Nucleus accumbens (tissue), 56 donors: ENCODE data around the gene PABPC1L.
"Not testable (repeated sequence)": the region's sequence is repeated elsewhere in the genome, so short reads cannot be mapped to it uniquely, and the experiment has no call there.

Experiments
- DNase-seq, 56 donors: peaks; one replicate each; lab custom pipeline; 2025; lab: John Stamatoyannopoulos, UW

PABPC1L gene

GRCh38 chr20:44909872-44910689 lies at the start of gene PABPC1L:
PABPC1L (plus strand) TSS chr20:44910060; CDS start chr20:44910144, 84 bp downstream.
- DNase-seq, result peak in 38 of 56 donors; percentile 5 to 75 (median 28)

GRCh38 chr20:44861531-44862006 lies 48.3 kb upstream of the PABPC1L start:
- peak in 2 of 56 donors; percentile 26 to 33 for DNase-seq

- no peak for DNase-seq
Measured at GRCh38 chr20:44862286-44862685, 47.6 kb upstream of the PABPC1L start.

- not testable (repeated sequence) for DNase-seq
Measured at GRCh38 chr20:44863365-44864084, 46.3 kb upstream of the PABPC1L start.

DNA sequence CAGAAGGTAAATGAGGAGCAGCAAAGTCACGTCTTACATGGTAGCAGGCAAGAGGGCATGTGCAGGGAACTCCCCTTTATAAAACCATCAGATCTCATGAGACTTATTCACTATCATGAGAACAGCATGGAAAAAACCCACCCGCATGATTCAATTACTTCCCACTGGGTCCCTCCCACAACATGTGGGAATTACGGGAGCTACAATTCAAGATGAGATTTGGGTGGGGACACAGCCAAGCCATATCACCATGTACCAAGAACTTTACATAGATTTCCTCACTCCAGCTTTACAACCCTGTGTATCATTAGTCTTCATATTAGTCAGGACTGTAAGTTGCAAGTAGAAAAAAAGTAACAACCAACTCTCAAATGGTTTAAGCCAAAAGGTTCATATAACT lies 45.4 kb upstream of the PABPC1L start:
- DNase-seq, result not testable (repeated sequence)

DNA sequence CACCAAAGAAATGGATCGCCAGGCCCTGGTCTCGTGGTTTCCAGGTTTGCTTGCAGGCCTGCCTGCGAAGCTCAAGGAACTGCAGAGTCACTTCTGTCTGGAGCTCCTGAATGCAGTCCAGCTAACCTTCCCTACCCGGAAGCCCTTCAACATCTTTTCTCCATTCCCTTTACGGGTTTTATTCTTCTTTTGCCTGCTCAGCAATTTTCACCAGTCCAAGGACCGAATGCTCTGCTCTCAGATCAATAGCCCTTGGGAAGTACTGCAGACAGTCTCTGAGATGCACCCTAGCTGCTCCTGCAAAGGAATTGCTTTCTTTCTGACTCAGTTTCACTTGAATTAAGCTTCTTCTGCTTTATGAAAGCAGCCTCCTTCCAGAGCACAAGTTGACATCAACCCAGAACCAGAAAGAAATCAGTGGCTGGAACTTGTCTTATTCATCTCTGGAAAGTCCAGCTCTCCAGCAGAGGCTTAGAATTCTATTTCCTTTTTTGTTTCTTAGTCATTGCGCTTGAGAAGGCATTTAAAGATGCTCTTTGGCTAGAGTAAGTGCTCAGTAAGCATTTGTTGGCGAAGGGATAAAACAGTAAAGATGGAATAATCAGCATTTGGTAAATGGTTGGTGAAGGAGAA lies 43.0 kb upstream of the PABPC1L start:
- no peak for DNase-seq

GRCh38 chr20:44869471-44869870 lies 40.4 kb upstream of the PABPC1L start:
- DNase-seq, result no peak

GRCh38 chr20:44882360-44882759 lies 27.5 kb upstream of the PABPC1L start:
- not testable (repeated sequence) for DNase-seq

- no peak for DNase-seq
Measured at GRCh38 chr20:44883214-44883902, 26.5 kb upstream of the PABPC1L start.

- peak in 13 of 56 donors; percentile 33 to 79 (median 67) for DNase-seq
Measured at GRCh38 chr20:44884907-44885391, 24.9 kb upstream of the PABPC1L start.

GRCh38 chr20:44885392-44886265 lies 24.2 kb upstream of the PABPC1L start, which contains the start of gene YWHAB:
YWHAB (plus strand) TSS chr20:44885705; CDS start chr20:44901534, 15,829 bp downstream.
- peak in 55 of 56 donors; percentile 70 to 99 (median 95) for DNase-seq

GRCh38 chr20:44886266-44886651 lies 23.6 kb upstream of the PABPC1L start:
- DNase-seq, result peak in 3 of 56 donors; percentile 12 to 53 (median 16)

DNA sequence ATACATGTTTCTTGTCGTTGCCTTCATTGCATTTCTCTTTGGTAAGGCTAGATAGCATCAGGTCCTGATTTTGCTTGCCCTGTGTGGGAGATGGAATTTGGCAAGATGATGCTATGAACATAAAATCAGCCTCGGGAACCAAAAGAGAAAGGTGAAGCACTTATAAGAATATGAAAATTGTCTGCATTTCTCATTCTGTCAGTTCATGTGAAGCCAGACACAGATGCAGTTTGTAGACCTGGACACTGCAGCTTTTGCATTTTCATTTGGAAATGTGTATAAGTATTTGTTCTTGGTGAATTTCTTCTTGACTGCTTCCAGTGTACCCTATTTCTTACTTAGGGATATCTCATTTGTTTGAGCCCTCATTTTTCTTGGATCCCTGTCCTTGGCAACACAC lies 23.0 kb upstream of the PABPC1L start:
- no peak for DNase-seq

DNA sequence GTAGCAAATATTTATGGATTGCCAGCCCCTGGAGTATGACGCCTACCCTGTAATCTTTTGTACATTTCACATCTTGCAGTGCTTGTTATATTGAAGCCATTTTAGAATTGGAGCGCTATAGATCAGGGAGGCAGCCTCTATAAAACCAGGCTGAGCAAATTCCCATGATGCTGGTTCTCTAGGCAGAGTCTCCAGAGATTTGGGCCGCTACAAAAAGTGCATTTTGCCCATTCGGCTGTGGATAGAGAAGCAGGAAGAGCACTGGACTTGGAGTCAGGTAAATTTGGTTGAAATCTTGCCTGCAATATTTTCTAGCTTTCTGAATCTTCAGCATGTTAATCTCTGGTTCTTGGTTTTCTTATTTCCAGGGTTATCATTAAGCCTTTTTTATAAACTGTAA lies 22.4 kb upstream of the PABPC1L start:
- no peak for DNase-seq

GRCh38 chr20:44888226-44889103 lies 21.4 kb upstream of the PABPC1L start:
- DNase-seq, result no peak

GRCh38 chr20:44891826-44892225 lies 18.0 kb upstream of the PABPC1L start:
- no peak for DNase-seq

- no peak for DNase-seq
Measured at GRCh38 chr20:44894959-44895358, 14.9 kb upstream of the PABPC1L start.

GRCh38 chr20:44896583-44896982 lies 13.3 kb upstream of the PABPC1L start:
- DNase-seq, result no peak
